ENCODE data around the gene MSLN. TPM values are rescaled to one million over a fixed set of nuclear protein-coding genes. Genes with fewer than 3 reads are reported as not detected.

The MSLN gene
- total RNA-seq, 1 donor from 2014 or later = 0.77 TPM

GRCh38 chr16:790086-790485 lies 29.6 kb downstream of the MSLN start:
- H3K4me1 Mint-ChIP-seq (ENCODE audit: unreplicated experiment) = no peaks in the 10 kb centered on the region
- no peak for DNase-seq (ENCODE audit: extremely low spot score, unreplicated experiment)
- H3K36me3 Mint-ChIP-seq = peaks cover 5% of the 10 kb centered on the region
- H3K4me3 Mint-ChIP-seq = peak overlapping the region; percentile 69
- no peaks in the 10 kb centered on the region for H3K9me3 Mint-ChIP-seq
- TF ChIP-seq, protein P1, sequence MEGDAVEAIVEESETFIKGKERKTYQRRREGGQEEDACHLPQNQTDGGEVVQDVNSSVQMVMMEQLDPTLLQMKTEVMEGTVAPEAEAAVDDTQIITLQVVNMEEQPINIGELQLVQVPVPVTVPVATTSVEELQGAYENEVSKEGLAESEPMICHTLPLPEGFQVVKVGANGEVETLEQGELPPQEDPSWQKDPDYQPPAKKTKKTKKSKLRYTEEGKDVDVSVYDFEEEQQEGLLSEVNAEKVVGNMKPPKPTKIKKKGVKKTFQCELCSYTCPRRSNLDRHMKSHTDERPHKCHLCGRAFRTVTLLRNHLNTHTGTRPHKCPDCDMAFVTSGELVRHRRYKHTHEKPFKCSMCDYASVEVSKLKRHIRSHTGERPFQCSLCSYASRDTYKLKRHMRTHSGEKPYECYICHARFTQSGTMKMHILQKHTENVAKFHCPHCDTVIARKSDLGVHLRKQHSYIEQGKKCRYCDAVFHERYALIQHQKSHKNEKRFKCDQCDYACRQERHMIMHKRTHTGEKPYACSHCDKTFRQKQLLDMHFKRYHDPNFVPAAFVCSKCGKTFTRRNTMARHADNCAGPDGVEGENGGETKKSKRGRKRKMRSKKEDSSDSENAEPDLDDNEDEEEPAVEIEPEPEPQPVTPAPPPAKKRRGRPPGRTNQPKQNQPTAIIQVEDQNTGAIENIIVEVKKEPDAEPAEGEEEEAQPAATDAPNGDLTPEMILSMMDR (conservative IDR thresholded peaks at IDR 0.05) = no peak
- no peak overlapping the region for H3K27ac Mint-ChIP-seq
- H3K27me3 Mint-ChIP-seq = no peaks in the 10 kb centered on the region

GRCh38 chr16:791131-791530 lies 30.6 kb downstream of the MSLN start:
- Mint-ChIP-seq H3K9me3 (no peaks in the 10 kb centered on the region), H3K27me3 (no peaks in the 10 kb centered on the region), H3K4me1 (ENCODE audit: unreplicated experiment) (no peaks in the 10 kb centered on the region), H3K27ac (peak overlapping the region; percentile 13), H3K4me3 (peak overlapping the region; percentile 23), H3K36me3 (peaks cover 5% of the 10 kb centered on the region)
- TF ChIP-seq, protein P1 (conservative IDR thresholded peaks at IDR 0.05) = no peak
- DNase-seq (ENCODE audit: extremely low spot score, unreplicated experiment) = no peak

GRCh38 chr16:792221-792995 lies 31.9 kb downstream of the MSLN start:
- no peaks in the 10 kb centered on the region for H3K9me3 Mint-ChIP-seq
- H3K36me3 Mint-ChIP-seq = peaks cover 5% of the 10 kb centered on the region
- H3K27me3 Mint-ChIP-seq = no peaks in the 10 kb centered on the region
- TF ChIP-seq, protein P1 (conservative IDR thresholded peaks at IDR 0.05) = no peak
- no peak overlapping the region for H3K4me3 Mint-ChIP-seq
- no peak for DNase-seq (ENCODE audit: extremely low spot score, unreplicated experiment)
- H3K27ac Mint-ChIP-seq = no peak overlapping the region
- no peaks in the 10 kb centered on the region for H3K4me1 Mint-ChIP-seq (ENCODE audit: unreplicated experiment)

GRCh38 chr16:793414-793813 lies 32.9 kb downstream of the MSLN start:
- Mint-ChIP-seq H3K4me3 (no peak overlapping the region), H3K9me3 (no peaks in the 10 kb centered on the region), H3K36me3 (peaks cover 5% of the 10 kb centered on the region), H3K4me1 (ENCODE audit: unreplicated experiment) (no peaks in the 10 kb centered on the region), H3K27ac (no peak overlapping the region), H3K27me3 (peaks cover 6% of the 10 kb centered on the region)
- no peak for DNase-seq (ENCODE audit: extremely low spot score, unreplicated experiment)
- TF ChIP-seq, protein P1 (conservative IDR thresholded peaks at IDR 0.05) = no peak

GRCh38 chr16:794091-794822 lies 33.7 kb downstream of the MSLN start:
- Mint-ChIP-seq H3K36me3 (peaks cover 5% of the 10 kb centered on the region), H3K9me3 (no peaks in the 10 kb centered on the region), H3K27me3 (peaks cover 14% of the 10 kb centered on the region), H3K4me1 (ENCODE audit: unreplicated experiment) (no peaks in the 10 kb centered on the region), H3K27ac (no peak overlapping the region), H3K4me3 (no peak overlapping the region)
- TF ChIP-seq, protein P1 (conservative IDR thresholded peaks at IDR 0.05) = no peak
- no peak for DNase-seq (ENCODE audit: extremely low spot score, unreplicated experiment)
